Coronary artery (tissue), 2 donors: ENCODE measurements around the gene NLGN1.

Source experiments
- DNase-seq: peaks from one replicate; pipeline ENCODE4 v3.0.0-alpha.2; 2017; ENCODE audit warnings: low spot score
- H3K27ac ChIP-seq, 2 donors: fragments of 200-600 bp; sonication (generic); one replicate each; pipeline ENCODE4 v1.5.1; 2016 to 2019
- H3K4me3 ChIP-seq: fragments of 200-600 bp; sonication (generic); 2 replicates; pipeline ENCODE4 v1.5.1; 2016; ENCODE audit warnings: mild to moderate bottlenecking, moderate library complexity
- TF ChIP-seq, protein P1 (sequence below): fragments of 200-600 bp; sonication (generic); IDR thresholded peaks from one replicate; pipeline ENCODE4 v1.5.1; 2019; ENCODE audit warnings: antibody characterized with exemption

NLGN1 gene

DNA sequence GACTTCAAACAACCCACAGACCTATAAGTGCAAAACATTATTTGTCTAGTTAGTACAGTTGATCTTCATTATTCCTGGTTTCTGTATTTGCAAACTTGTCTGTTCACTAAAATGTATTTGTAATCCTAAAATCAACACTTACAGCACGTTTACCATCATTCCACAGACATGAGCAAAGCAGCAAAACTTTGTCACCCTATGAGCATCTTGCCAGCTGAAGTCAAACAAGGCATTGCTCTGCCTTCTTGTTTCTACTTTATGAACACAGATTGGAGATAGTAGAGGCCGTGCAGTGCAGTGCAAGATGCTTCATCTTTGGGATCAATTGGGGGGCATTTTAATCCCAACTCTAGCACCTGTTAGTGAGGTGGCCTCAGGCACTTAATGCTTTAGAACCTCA is 202.1 kb downstream of the NLGN1 start:
- Histone ChIP-seq H3K4me3 (no peak overlapping the region), H3K27ac (no peak overlapping the region)
- TF ChIP-seq, protein P1, sequence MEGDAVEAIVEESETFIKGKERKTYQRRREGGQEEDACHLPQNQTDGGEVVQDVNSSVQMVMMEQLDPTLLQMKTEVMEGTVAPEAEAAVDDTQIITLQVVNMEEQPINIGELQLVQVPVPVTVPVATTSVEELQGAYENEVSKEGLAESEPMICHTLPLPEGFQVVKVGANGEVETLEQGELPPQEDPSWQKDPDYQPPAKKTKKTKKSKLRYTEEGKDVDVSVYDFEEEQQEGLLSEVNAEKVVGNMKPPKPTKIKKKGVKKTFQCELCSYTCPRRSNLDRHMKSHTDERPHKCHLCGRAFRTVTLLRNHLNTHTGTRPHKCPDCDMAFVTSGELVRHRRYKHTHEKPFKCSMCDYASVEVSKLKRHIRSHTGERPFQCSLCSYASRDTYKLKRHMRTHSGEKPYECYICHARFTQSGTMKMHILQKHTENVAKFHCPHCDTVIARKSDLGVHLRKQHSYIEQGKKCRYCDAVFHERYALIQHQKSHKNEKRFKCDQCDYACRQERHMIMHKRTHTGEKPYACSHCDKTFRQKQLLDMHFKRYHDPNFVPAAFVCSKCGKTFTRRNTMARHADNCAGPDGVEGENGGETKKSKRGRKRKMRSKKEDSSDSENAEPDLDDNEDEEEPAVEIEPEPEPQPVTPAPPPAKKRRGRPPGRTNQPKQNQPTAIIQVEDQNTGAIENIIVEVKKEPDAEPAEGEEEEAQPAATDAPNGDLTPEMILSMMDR: no peak
- DNase-seq: no peak

DNA sequence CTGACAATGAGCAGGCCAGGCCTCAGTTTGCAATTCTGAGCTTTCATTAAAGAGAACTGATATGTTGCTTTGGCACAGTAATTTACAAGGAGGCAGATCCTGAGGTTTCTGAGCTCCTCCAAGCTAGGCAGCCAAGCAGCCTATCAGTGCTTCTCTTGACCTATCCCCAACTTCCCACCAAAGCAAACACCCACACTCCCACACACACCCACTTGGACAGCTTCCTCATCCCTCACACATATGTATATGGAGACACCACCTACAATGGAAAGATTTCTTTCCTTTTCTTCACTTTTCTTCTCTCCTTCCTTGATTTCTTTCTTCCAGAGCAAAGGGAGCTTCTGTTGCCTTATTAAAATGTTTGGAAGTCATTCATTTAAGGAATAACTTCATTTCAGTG is 217.0 kb downstream of the NLGN1 start:
- no peak for DNase-seq
- no peak overlapping the region for H3K27ac ChIP-seq
- no peak overlapping the region for H3K4me3 ChIP-seq
- TF ChIP-seq, protein P1: no peak

DNA sequence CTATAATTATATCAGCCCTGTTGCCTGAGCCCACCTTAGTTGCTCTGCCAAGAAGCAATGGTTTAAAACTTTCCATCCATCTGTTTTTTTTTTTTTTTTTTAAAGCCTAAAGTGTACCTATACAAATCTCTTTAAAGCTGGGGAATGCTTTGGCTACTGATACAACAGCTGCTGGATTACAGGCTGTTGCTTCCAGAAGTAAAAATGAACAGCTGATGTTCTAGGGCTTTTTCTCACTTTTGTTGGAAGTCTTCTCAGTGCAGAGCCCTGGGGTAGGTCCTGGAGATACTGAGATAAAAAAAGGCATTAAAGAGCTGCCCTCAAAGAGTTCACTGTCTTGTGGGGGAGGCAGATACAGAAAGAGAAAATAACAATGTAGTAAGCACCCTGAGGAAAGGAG is 218.1 kb downstream of the NLGN1 start:
- H3K4me3 ChIP-seq: no peak overlapping the region
- TF ChIP-seq, protein P1: no peak
- no peak for DNase-seq
- no peak overlapping the region for H3K27ac ChIP-seq

DNA sequence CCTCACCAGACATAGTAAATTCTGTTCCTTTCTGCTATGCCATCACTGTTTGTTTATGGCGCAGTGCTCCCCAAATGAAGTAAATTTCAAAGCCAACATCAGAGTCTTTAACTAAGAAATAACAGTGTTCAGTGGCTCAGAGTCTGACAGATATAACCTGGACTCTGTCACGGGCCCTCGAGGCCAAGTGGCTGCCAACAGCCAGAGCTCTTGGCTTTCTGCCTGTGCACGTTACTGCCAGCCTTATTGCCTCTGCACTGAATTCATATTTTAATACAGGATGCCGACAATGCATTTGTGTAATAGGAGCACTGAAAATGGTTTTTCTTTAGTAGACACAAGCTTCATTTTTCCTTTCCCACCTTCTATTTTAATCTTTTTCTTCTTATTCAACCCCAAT is 219.9 kb downstream of the NLGN1 start:
- DNase-seq: no peak
- Histone ChIP-seq H3K4me3 (no peak overlapping the region), H3K27ac (no peak overlapping the region)
- TF ChIP-seq, protein P1: no peak

DNA sequence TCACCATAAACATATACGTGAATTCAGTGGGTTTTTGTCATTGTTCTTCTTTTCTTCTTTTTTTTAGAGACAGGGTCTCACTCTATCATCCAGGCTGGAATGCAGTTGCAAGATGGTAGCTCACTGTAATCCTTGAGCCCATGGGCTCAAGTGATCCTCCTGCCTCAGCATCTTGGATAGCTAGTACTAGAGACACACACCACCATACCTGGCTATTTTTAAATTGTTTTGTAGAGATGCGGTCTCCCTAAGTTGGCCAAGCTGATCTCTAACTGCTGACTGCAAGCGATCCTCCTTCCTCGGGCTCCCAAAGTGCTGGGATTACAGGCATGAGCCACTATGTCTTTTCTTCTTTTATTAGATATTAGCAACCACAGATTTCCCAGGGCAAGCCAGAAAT is 220.6 kb downstream of the NLGN1 start:
- no peak for DNase-seq
- no peak overlapping the region for H3K4me3 ChIP-seq
- TF ChIP-seq, protein P1: no peak

DNA sequence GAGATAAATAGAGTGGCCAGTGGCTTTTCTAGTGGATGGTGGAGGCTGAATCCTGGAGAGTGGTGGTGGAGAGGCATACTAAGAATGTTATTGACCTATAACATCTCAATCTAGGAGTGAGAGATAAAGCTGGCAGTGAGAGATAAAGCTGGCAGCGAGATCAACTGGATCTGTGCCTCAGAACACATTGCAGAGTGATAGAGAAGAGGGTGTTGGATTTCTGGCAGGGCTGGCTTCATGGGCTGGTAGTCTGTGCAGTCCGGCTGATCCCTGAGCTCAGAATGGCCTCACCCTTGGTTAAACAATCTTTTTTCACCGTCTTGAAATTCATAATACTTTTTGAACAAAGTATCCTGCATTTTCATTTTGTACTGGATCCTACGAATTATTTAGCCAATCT is 221.2 kb downstream of the NLGN1 start:
- no peak overlapping the region for H3K4me3 ChIP-seq
- no peak overlapping the region for H3K27ac ChIP-seq
- DNase-seq: no peak
- TF ChIP-seq, protein P1: no peak

More for the DNA sequence above, 220.6 kb downstream of the NLGN1 start:
- no peak overlapping the region for H3K27ac ChIP-seq

DNA sequence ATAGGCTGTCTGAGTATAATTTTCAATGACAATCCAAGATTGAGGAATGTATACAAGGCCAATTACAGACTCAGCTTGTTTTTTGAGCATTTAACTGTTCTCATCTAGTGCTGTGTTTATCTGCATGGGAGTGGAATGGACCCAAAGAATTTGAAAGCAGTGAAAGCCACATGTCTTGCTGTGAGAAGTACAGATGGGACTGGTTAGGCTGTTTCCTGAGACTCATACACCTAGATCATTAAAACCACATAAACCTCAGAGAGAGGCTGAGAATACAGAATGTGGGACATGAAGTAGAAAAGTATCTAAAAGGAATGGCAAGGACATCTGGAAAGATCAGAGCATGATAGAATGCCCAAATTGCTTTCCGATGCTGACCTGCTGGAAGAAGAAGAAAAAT is 224.6 kb downstream of the NLGN1 start:
- DNase-seq: no peak
- Histone ChIP-seq H3K4me3 (no peak overlapping the region), H3K27ac (no peak overlapping the region)
- TF ChIP-seq, protein P1: no peak
